COLO668 (cell line): ENCODE results near the gene SLC6A5.

Source experiments
- DNase-seq: peaks from one replicate; lab custom pipeline; 2025; ENCODE audit not compliant: unreplicated experiment; lab: John Stamatoyannopoulos, UW

SLC6A5 gene

GRCh38 chr11:20618083-20618482, 18.7 kb downstream of the SLC6A5 start:
- no peak for DNase-seq

- no peak for DNase-seq
Measured at GRCh38 chr11:20620988-20621387, 21.6 kb downstream of the SLC6A5 start.

GRCh38 chr11:20621679-20622078, 22.3 kb downstream of the SLC6A5 start:
- DNase-seq = peak; percentile 20

GRCh38 chr11:20623252-20623651, 23.8 kb downstream of the SLC6A5 start:
- DNase-seq = no peak

GRCh38 chr11:20626279-20626678, 26.9 kb downstream of the SLC6A5 start:
- peak; percentile 20 for DNase-seq

GRCh38 chr11:20627026-20627425, 27.6 kb downstream of the SLC6A5 start:
- no peak for DNase-seq

- no peak for DNase-seq
Measured at GRCh38 chr11:20627701-20628100, 28.3 kb downstream of the SLC6A5 start.

GRCh38 chr11:20631519-20632168, 32.2 kb downstream of the SLC6A5 start:
- DNase-seq = peak; percentile 42

- no peak for DNase-seq
Measured at GRCh38 chr11:20632169-20632532, 32.7 kb downstream of the SLC6A5 start.

GRCh38 chr11:20634044-20634443, 34.6 kb downstream of the SLC6A5 start:
- peak; percentile 19 for DNase-seq

- DNase-seq = no peak
Measured at GRCh38 chr11:20634781-20635180, 35.4 kb downstream of the SLC6A5 start.

GRCh38 chr11:20638074-20638473, 38.7 kb downstream of the SLC6A5 start:
- no peak for DNase-seq

GRCh38 chr11:20639688-20640087, 40.3 kb downstream of the SLC6A5 start:
- no peak for DNase-seq

- DNase-seq = no peak
Measured at GRCh38 chr11:20640401-20640800, 41.0 kb downstream of the SLC6A5 start.

GRCh38 chr11:20644360-20644759, 45.0 kb downstream of the SLC6A5 start:
- DNase-seq = no peak

GRCh38 chr11:20647976-20648565, 48.7 kb downstream of the SLC6A5 start:
- DNase-seq = peak; percentile 71

GRCh38 chr11:20652150-20652806, 52.9 kb downstream of the SLC6A5 start:
- DNase-seq = no peak

GRCh38 chr11:20654038-20654437, 54.6 kb downstream of the SLC6A5 start:
- DNase-seq = no peak

GRCh38 chr11:20656901-20657300, 57.5 kb downstream of the SLC6A5 start:
- no peak for DNase-seq

GRCh38 chr11:20658135-20658534, 58.7 kb downstream of the SLC6A5 start:
- DNase-seq = peak; percentile 66

- DNase-seq = no peak
Measured at GRCh38 chr11:20661445-20661844, 62.0 kb downstream of the SLC6A5 start.

- DNase-seq = no peak
Measured at GRCh38 chr11:20661850-20662249, 62.4 kb downstream of the SLC6A5 start.
